ENCODE data around the gene TYROBP.
A peak's percentile ranks its signal among the peaks of the same experiment; 100 is the strongest.
"Not testable (repeated sequence)": the region's sequence is repeated elsewhere in the genome, so short reads cannot be mapped to it uniquely, and the experiment has no call there.

Gene TYROBP

GRCh38 chr19:35931874-35932202 lies 23.7 kb upstream of the TYROBP start:
- no peak for DNase-seq

- peak; percentile 97 for DNase-seq
Observed at GRCh38 chr19:35931161-35931873, 23.2 kb upstream of the TYROBP start.

GRCh38 chr19:35929876-35930275 lies 21.8 kb upstream of the TYROBP start:
- DNase-seq, result no peak

- no peak for DNase-seq
Observed at GRCh38 chr19:35928507-35928906, 20.4 kb upstream of the TYROBP start.

GRCh38 chr19:35925501-35925900 lies 17.4 kb upstream of the TYROBP start:
- no peak for DNase-seq

- no peak for DNase-seq
Observed at GRCh38 chr19:35921012-35921411, 12.9 kb upstream of the TYROBP start.

- no peak for DNase-seq
Observed at GRCh38 chr19:35919306-35919705, 11.2 kb upstream of the TYROBP start.

GRCh38 chr19:35915443-35915842 lies 7.3 kb upstream of the TYROBP start:
- DNase-seq, result no peak

GRCh38 chr19:35913589-35913988 lies 5.5 kb upstream of the TYROBP start:
- DNase-seq, result no peak

- no peak for DNase-seq
Observed at GRCh38 chr19:35911790-35912189, 3.7 kb upstream of the TYROBP start.

- DNase-seq, result no peak
Observed at GRCh38 chr19:35911173-35911572, 3.1 kb upstream of the TYROBP start.

- DNase-seq, result not testable (repeated sequence)
Observed at GRCh38 chr19:35910355-35910754, 2.3 kb upstream of the TYROBP start.

GRCh38 chr19:35909684-35910035 lies 1.6 kb upstream of the TYROBP start:
- DNase-seq, result no peak

- DNase-seq, result no peak
Observed at GRCh38 chr19:35908973-35909683, 1.0 kb upstream of the TYROBP start.

- DNase-seq, result no peak
Observed at GRCh38 chr19:35907377-35907745, 734 bp downstream of the TYROBP start.

GRCh38 chr19:35905178-35905727 lies 2.8 kb downstream of the TYROBP start:
- no peak for DNase-seq

- DNase-seq, result no peak
Observed at GRCh38 chr19:35904311-35905068, 3.6 kb downstream of the TYROBP start.

- DNase-seq, result peak; percentile 75
Observed at GRCh38 chr19:35903550-35904179, 4.4 kb downstream of the TYROBP start.

GRCh38 chr19:35902870-35903475 lies 5.1 kb downstream of the TYROBP start:
- DNase-seq, result no peak

GRCh38 chr19:35901854-35902661 lies 6.0 kb downstream of the TYROBP start, which contains the start of gene HCST:
Gene HCST (plus strand): TSS chr19:35902529. CDS start chr19:35902594, 65 bp downstream.
- DNase-seq, result no peak

- DNase-seq, result no peak
Observed at GRCh38 chr19:35901055-35901644, 6.9 kb downstream of the TYROBP start.

Data from activated gamma-delta T cell (primary cell).